HG03095 (cell line): ENCODE data around the gene GALNT2.

Source experiments
- ATAC-seq: cut with Tn5 transposase; IDR thresholded peaks from one replicate; pipeline ENCODE4 v1.9.1; 2021; ENCODE audit warnings: moderate library complexity; ENCODE audit not compliant: unreplicated experiment

The GALNT2 gene

GRCh38 chr1:230176326-230176725 lies 109.3 kb downstream of the GALNT2 start:
- ATAC-seq, result no peak

GRCh38 chr1:230176871-230177411 lies 109.9 kb downstream of the GALNT2 start:
- no peak for ATAC-seq

- ATAC-seq, result no peak
Observed at GRCh38 chr1:230179249-230179648, 112.2 kb downstream of the GALNT2 start.

DNA sequence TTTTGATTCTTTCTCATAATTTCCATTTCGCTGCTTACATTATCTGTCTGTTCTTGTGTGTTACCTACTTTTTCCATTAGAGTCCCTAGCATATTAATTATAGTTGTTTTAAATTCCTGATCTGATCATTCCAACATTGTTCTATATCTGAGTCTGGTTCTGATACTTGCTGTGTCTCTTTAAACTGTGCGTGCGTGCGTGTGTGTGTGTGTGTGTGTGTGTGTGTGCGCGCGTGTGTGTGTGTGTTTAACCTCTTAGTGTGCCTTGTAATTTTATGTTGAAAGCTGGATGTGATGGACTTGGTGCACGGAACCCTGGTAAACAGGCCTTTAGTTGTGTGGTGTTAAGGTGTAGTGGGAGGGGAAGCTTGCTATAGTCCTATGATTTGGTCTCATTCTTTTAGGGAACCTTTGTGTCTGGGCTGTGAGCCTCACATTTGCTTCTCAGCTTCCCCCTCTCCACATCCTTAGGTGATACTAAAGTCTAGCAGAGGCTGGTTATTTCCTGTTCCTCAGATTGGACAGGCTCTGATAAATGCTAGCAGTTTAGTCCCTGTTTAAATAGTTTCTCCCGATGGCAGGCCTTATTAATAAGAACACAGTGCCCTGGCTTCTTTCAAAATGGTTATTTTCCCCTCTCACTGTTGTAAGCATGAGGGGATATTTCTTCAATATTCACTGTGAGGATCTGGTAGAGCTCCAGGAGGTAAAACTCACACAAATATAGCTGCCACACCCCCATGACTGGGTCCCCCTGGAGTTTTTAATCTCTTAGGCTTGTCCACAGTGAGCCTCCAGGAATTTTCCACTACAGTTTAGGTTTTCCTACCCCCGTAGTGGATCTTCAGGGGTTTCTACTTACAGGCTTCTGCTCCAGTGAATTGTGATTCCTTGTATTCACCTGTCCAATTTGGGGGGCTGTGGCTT lies 118.3 kb downstream of the GALNT2 start:
- ATAC-seq, result no peak

GRCh38 chr1:230186003-230186863 lies 119.2 kb downstream of the GALNT2 start:
- ATAC-seq, result no peak

DNA sequence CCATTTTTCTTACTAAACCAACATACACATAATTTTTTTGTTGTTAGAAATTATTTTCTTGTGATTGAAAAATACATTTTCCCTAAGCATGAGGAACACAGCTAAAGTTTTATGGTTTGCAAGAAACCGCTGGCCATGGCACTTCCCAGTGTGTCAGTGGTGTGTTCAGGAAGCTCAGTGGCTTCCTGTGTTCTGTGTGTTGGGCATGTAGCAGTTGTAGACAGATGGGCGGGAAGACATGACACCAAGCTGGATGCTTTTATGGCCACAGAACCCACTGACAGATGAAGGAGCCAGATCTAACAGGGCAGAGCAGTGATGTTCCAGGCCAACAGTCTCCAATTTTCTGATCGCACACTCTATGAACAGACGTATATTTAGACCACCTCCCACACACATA lies 119.8 kb downstream of the GALNT2 start:
- no peak for ATAC-seq

DNA sequence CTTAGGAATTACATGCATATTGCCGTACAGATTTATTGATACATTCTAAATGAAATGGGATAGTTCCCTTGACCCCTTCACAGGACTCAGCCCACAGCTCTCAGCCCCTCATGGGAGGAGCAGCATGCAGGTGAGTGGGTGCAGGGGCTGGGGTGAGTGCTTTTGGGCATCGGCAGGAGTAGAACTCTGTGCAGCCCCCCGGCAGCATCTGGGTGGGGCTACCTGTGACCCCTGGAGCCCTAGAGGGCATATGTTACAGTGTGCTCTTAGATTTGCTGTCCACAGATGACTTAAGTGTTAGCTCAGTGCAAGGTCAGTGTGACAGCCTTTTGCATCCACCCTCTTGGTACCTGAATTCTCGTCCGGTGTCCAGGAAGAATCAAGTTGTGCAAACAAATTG lies 120.3 kb downstream of the GALNT2 start:
- no peak for ATAC-seq

DNA sequence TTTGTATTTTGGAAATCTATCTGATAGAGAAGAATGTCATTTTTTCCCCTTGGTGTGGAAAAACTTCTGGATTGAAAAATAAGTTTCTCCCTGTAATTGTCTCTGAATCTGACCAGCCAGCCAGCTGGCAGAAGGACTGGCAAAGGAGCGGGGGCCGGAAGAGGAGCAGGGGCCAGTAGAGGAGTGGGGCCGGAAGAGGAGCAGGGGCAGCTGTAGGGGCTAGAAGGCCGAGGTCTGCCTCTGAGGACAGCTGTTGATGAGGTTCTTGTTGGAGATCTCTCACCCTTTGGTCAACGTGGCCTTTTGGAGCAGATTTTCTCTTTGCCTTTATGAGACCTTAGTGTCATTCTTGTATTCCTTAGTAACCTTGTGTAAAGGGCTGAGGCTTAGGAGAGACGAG lies 121.8 kb downstream of the GALNT2 start:
- no peak for ATAC-seq

- no peak for ATAC-seq
Observed at GRCh38 chr1:230189341-230189740, 122.3 kb downstream of the GALNT2 start.

DNA sequence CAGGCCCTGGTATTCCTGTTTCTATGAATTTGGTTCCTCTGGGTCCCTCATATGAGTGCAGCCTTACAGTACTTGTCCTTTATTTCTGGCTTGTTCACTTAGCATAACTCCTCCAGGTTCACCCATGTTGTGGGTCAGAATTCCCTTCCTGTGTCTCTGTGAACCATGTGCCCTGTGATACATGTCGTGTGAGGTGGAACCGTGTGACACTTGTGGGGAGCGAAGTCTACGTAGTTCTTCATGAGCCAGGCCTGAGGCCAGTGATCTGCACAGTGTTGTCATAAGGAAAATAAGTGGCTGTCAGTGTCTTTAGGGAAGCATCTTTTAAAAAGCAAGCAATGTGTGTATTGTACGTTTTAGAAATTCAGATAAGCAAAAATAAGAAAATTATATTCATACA lies 122.8 kb downstream of the GALNT2 start:
- ATAC-seq, result no peak

- ATAC-seq, result no peak
Observed at GRCh38 chr1:230191079-230191804, 124.2 kb downstream of the GALNT2 start.

DNA sequence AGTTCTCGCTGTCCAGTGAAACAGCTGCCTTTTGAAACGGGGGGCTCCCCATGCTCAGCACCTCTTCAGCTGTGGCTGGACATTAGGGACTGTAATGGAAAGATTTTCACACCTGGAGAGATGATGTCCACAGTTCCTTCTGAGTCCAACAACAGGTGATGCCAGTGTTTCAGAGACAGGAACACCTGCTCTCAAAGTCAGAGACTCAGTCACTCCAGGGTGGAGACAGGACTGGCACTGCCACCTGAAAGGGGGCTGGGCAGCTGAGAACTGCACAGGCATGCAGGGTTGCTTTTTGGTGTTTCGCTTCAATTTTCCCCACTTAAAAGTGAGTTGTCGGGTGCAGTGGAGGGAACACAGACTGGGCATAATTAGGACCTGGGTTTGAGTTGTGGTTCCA lies 124.8 kb downstream of the GALNT2 start:
- ATAC-seq, result no peak

- no peak for ATAC-seq
Observed at GRCh38 chr1:230194525-230194924, 127.5 kb downstream of the GALNT2 start.

- no peak for ATAC-seq
Observed at GRCh38 chr1:230195199-230195598, 128.2 kb downstream of the GALNT2 start.

GRCh38 chr1:230196077-230196476 lies 129.0 kb downstream of the GALNT2 start:
- no peak for ATAC-seq

- ATAC-seq, result no peak
Observed at GRCh38 chr1:230197644-230198567, 130.9 kb downstream of the GALNT2 start.

DNA sequence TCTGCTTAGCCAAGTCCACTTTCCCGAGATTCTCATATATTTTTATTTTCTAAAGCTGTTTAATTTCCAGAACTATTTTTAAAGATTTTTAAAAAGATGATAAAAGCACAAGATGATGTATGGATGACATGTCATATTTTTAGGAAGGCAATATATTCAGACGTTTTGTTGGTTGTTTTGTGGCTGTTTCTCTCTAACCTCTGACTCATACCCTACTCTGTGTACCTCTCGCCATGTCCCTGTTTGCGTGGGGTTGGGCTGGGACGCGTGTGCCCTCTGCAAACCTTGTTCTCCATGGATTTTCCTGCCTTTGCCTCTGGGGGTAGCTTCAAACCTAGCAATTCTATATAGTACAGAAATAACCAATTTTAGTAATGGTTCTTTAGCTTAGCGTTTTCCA lies 132.0 kb downstream of the GALNT2 start:
- no peak for ATAC-seq

DNA sequence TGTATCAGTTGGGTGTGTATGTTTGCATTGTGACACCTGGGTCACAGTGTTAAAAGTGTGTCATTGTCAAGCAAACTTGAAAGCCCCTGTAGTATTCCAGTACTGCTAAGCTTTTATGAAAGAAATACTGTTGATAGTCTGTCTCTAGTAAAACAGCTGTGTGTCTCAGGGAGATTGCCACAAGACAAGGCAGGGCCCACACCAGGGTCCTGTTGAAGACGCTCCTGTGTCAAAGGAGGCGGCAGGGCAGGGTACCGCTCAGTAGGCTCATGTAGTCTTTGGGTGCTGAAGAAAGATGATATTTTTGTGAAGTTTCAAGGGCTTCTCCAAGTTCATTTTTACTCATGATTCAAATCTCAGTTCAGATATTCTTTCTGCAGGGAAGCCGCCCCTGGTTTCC lies 132.5 kb downstream of the GALNT2 start:
- ATAC-seq, result no peak

- ATAC-seq, result no peak
Observed at GRCh38 chr1:230200276-230200675, 133.2 kb downstream of the GALNT2 start.

- no peak for ATAC-seq
Observed at GRCh38 chr1:230201445-230201844, 134.4 kb downstream of the GALNT2 start.
